Omental fat pad (tissue), 4 donors: ENCODE measurements around the gene INTS2. TPM values are rescaled to one million over a fixed set of nuclear protein-coding genes. Genes with fewer than 3 reads are reported as not detected.
"Not testable (repeated sequence)": the region's sequence is repeated elsewhere in the genome, so short reads cannot be mapped to it uniquely, and the experiment has no call there.

ENCODE experiments used
- ATAC-seq: fragments of 150-250 bp; one replicate; pipeline ENCODE4 v1.9.1; 2016; ENCODE audit warnings: mild to moderate bottlenecking, moderate library complexity; ENCODE audit not compliant: low FRiP score
- DNase-seq: peaks from one replicate; pipeline ENCODE4 v3.0.0-alpha.2; 2019; ENCODE audit warnings: low spot score
- total RNA-seq, 4 donors: library from RNA; depleted of rRNA; stranded (reverse); fragments of >200 nt; gene quantifications; one replicate each; pipeline ENCODE4 v1.1.0, GENCODE V29; 2016
- TF ChIP-seq, protein P1 (sequence below), 3 donors: fragments of 450-650 bp; IDR thresholded peaks; one replicate each; pipeline ENCODE4 v1.5.1; 2016 to 2017; ENCODE audit warnings: antibody characterized with exemption in 3 of 3, mild to moderate bottlenecking in 3 of 3, moderate library complexity in 2 of 3

INTS2 gene
- total RNA-seq, 4 donors from 2014 or later, result 9.6 to 18.0 (median 10.6) TPM

GRCh38 chr17:61828694-61829093, 99.1 kb downstream of the INTS2 start:
- TF ChIP-seq, protein P1, sequence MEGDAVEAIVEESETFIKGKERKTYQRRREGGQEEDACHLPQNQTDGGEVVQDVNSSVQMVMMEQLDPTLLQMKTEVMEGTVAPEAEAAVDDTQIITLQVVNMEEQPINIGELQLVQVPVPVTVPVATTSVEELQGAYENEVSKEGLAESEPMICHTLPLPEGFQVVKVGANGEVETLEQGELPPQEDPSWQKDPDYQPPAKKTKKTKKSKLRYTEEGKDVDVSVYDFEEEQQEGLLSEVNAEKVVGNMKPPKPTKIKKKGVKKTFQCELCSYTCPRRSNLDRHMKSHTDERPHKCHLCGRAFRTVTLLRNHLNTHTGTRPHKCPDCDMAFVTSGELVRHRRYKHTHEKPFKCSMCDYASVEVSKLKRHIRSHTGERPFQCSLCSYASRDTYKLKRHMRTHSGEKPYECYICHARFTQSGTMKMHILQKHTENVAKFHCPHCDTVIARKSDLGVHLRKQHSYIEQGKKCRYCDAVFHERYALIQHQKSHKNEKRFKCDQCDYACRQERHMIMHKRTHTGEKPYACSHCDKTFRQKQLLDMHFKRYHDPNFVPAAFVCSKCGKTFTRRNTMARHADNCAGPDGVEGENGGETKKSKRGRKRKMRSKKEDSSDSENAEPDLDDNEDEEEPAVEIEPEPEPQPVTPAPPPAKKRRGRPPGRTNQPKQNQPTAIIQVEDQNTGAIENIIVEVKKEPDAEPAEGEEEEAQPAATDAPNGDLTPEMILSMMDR (IDR thresholded peaks at IDR 0.05), result no peak
- DNase-seq (no peak), ATAC-seq (no peak)

GRCh38 chr17:61827649-61828395, 100.0 kb downstream of the INTS2 start:
- no peak for DNase-seq
- ATAC-seq, result no peak
- TF ChIP-seq, protein P1 (IDR thresholded peaks at IDR 0.05), result no peak

DNA sequence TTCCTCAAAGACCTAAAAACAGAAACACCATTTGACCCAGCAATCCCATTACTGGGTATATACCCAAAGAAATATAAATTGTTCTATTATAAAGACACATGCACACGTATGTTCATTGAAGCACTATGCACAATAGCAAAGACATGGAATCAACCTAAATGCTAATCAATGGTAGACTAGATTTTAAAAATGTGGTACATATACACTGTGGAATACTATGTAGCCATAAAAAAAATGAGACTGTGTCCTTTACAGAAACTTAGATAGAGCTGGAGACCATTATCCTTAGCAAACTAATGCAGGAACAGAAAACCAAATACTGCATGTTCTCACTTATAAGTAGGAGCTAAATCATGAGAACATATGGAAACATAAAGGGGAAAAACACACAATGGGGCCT, 100.9 kb downstream of the INTS2 start:
- not testable (repeated sequence) for DNase-seq, ATAC-seq

GRCh38 chr17:61826198-61826597, 101.6 kb downstream of the INTS2 start:
- ATAC-seq, result not testable (repeated sequence)

GRCh38 chr17:61825448-61826137, 102.2 kb downstream of the INTS2 start:
- DNase-seq, result no peak
- no peak for ATAC-seq
- TF ChIP-seq, protein P1 (IDR thresholded peaks at IDR 0.05), result no peak

More at GRCh38 chr17:61826198-61826597, 101.6 kb downstream of the INTS2 start:
- not testable (repeated sequence) for DNase-seq

DNA sequence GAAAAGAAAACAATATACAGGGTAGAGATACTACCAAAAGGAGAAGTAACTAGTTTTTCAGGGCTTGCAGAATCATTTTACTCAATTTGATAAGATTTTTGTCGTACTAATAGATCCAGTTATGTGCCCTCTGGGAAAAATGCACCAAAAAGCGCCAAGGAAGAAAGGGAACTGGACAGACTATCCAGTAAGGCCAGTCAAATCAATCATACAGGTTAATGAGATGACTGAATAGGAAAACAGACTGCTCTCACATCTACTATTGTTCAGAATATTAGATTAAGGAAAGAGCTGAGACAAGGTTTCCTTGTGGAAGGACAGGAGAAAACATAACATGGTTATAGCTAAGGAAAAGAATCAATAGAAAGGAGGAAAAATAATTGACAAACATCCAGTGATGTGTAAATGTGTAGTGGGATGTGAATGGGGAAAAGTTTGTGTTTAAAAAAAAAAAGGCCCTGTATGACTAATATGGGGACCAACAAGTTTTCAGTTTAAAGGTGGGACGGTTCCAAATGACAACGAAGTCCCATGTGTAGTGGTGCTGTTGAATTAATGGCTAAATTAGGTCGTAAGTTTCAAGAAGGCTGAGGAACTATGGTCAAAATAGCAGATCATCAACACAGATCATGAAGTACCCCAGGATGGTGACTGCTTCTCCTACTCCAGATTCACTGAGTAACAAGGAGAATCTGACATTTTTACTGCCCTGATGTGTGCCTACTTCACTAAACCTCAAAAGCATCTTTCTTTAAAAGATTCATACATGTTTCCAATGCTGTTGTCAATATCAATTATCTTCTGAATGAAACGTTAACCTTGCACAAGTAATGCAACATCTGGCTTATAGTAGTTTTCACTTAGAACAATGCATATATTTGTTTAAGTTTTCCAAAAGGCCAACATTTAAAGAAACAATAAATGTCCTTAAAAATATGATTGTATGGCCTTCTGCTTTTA, 105.2 kb downstream of the INTS2 start:
- TF ChIP-seq, protein P1 (IDR thresholded peaks at IDR 0.05), result no peak
- DNase-seq, result no peak

DNA sequence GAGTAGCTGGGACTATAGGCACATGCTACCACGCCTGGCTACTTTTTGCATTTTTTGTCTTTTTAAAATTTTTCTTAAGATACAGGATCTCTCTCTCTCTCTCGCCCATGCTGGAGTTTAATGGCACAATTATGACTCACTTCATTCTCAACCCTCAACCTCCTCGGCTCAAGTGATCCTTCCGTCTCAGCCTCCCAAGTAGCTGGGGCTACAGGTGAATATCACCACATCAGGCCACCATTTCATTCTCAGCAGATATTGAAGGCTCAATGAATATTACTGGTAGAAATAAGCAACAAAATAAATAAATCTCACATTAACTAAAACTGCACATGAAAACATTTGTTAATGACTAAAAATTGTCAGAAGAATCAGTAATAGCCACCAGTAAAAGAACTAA, 106.1 kb downstream of the INTS2 start:
- TF ChIP-seq, protein P1 (IDR thresholded peaks at IDR 0.05), result no peak
- no peak for DNase-seq
- ATAC-seq, result no peak

More for the DNA sequence above, 105.2 kb downstream of the INTS2 start:
- no peak for ATAC-seq

DNA sequence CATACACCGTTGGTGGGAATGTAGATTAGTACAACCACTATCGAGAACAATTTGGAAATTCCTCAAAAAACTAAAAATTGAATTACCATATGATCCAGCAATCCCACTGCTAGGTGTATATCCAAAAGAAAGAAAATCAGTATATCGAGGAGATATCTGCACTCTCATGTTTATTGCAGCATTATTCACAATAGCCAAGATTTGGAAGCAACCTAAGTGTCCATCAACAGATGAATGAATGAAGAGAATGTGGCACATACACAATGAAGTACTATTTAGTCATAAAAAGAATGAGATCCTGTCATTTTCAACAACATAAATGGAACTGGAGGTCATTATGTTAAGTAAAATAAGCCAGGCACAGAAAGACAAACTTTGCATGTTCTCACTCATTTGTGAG, 108.5 kb downstream of the INTS2 start:
- not testable (repeated sequence) for DNase-seq, ATAC-seq
